AG08395 (cell line): ENCODE results near the gene RMI2.
A peak's percentile ranks its signal among the peaks of the same experiment; 100 is the strongest.

Source experiments
- DNase-seq: peaks from one replicate; pipeline ENCODE4 v3.0.0; 2012; ENCODE audit warnings: mixed read lengths, low spot score

RMI2 gene

GRCh38 chr16:11384184-11384955 is 39.1 kb downstream of the RMI2 start:
- no peak for DNase-seq

GRCh38 chr16:11384956-11385586 is 39.8 kb downstream of the RMI2 start:
- DNase-seq = no peak

GRCh38 chr16:11386054-11386680 is 40.9 kb downstream of the RMI2 start:
- DNase-seq = no peak

- peak; percentile 74 for DNase-seq
Measured at GRCh38 chr16:11386791-11387546, 41.7 kb downstream of the RMI2 start.

GRCh38 chr16:11389083-11389482 is 43.8 kb downstream of the RMI2 start:
- no peak for DNase-seq

GRCh38 chr16:11389631-11390565 is 44.6 kb downstream of the RMI2 start:
- DNase-seq = no peak

- DNase-seq = no peak
Measured at GRCh38 chr16:11390573-11391495, 45.6 kb downstream of the RMI2 start.

- DNase-seq = no peak
Measured at GRCh38 chr16:11391576-11391975, 46.3 kb downstream of the RMI2 start.

- no peak for DNase-seq
Measured at GRCh38 chr16:11392041-11392581, 46.9 kb downstream of the RMI2 start.

- DNase-seq = no peak
Measured at GRCh38 chr16:11393366-11393765, 48.1 kb downstream of the RMI2 start.

- DNase-seq = no peak
Measured at GRCh38 chr16:11393861-11394592, 48.8 kb downstream of the RMI2 start.

GRCh38 chr16:11394593-11394960 is 49.3 kb downstream of the RMI2 start:
- no peak for DNase-seq

GRCh38 chr16:11395008-11395948 is 50.0 kb downstream of the RMI2 start:
- no peak for DNase-seq

- DNase-seq = no peak
Measured at GRCh38 chr16:11395949-11396240, 50.6 kb downstream of the RMI2 start.

GRCh38 chr16:11396241-11397048 is 51.2 kb downstream of the RMI2 start:
- peak; percentile 93 for DNase-seq

- no peak for DNase-seq
Measured at GRCh38 chr16:11398136-11398535, 52.9 kb downstream of the RMI2 start.

- no peak for DNase-seq
Measured at GRCh38 chr16:11398851-11399250, 53.6 kb downstream of the RMI2 start.
